H9 (cell line): ENCODE data around the gene FNDC3B. TPM values are rescaled to one million over a fixed set of nuclear protein-coding genes. Genes with fewer than 3 reads are reported as not detected.

ENCODE experiments used
- DNase-seq: peaks from one replicate; pipeline ENCODE4 v3.0.0-alpha.2; 2017
- H2AFZ ChIP-seq: one replicate; pipeline ENCODE4 v1.6.1; 2013; ENCODE audit warnings: mild to moderate bottlenecking, low read length, control low read depth, moderate library complexity
- H2AK5ac ChIP-seq: 2 replicates; pipeline ENCODE4 v1.6.1; 2013; ENCODE audit warnings: low read length, control low read depth, mixed read lengths; ENCODE audit not compliant: insufficient read length
- H2BK120ac ChIP-seq: one replicate; pipeline ENCODE4 v1.6.1; 2013; ENCODE audit warnings: low read depth, mild to moderate bottlenecking, low read length, control low read depth, inconsistent platforms; ENCODE audit not compliant: poor library complexity, severe bottlenecking
- H2BK12ac ChIP-seq: 2 replicates; pipeline ENCODE4 v1.6.1; 2013; ENCODE audit warnings: low read length, control low read depth, mixed read lengths, low read depth; ENCODE audit not compliant: insufficient read length
- H2BK15ac ChIP-seq: 2 replicates; pipeline ENCODE4 v1.6.1; 2013; ENCODE audit warnings: low read depth, low read length, control low read depth
- H2BK20ac ChIP-seq: one replicate; pipeline ENCODE4 v1.6.1; 2013; ENCODE audit warnings: low read depth, mild to moderate bottlenecking, low read length, control low read depth, inconsistent platforms; ENCODE audit not compliant: poor library complexity, severe bottlenecking
- H2BK5ac ChIP-seq: 2 replicates; pipeline ENCODE4 v1.6.1; 2013; ENCODE audit warnings: low read length, control low read depth, mixed read lengths; ENCODE audit not compliant: insufficient read length
- H3K14ac ChIP-seq: 2 replicates; pipeline ENCODE4 v1.6.1; 2013; ENCODE audit warnings: low read length, control low read depth; ENCODE audit not compliant: insufficient read depth
- H3K18ac ChIP-seq: 2 replicates; pipeline ENCODE4 v1.6.1; 2013; ENCODE audit warnings: low read depth, mild to moderate bottlenecking, mixed read lengths, low read length, control low read depth; ENCODE audit not compliant: insufficient read length
- H3K23ac ChIP-seq: 2 replicates; pipeline ENCODE4 v1.6.1; 2013; ENCODE audit warnings: low read length, control low read depth, mixed read lengths, low read depth; ENCODE audit not compliant: insufficient read length
- H3K23me2 ChIP-seq: 2 replicates; pipeline ENCODE4 v1.6.1; 2013; ENCODE audit warnings: low read depth, mild to moderate bottlenecking, mixed read lengths, low read length, control low read depth; ENCODE audit not compliant: insufficient read length, poor library complexity, severe bottlenecking
- H3K27ac ChIP-seq: 2 replicates; pipeline ENCODE4 v1.5.1; 2013; ENCODE audit warnings: low read length, control low read depth, mixed read lengths, low read depth; ENCODE audit not compliant: insufficient read length
- H3K27me3 ChIP-seq: 2 replicates; pipeline ENCODE4 v1.6.1; 2013; ENCODE audit warnings: low read length, control low read depth, inconsistent platforms; ENCODE audit not compliant: insufficient read depth
- H3K4ac ChIP-seq: 2 replicates; pipeline ENCODE4 v1.6.1; 2013; ENCODE audit warnings: low read depth, mild to moderate bottlenecking, control low read depth, inconsistent platforms, low read length, moderate library complexity
- H3K4me1 ChIP-seq: 2 replicates; pipeline ENCODE4 v1.6.1; 2013; ENCODE audit warnings: low read length, control low read depth, inconsistent platforms; ENCODE audit not compliant: insufficient read depth
- H3K4me2 ChIP-seq: 2 replicates; pipeline ENCODE4 v1.6.1; 2013; ENCODE audit warnings: low read length, control low read depth, mixed read lengths; ENCODE audit not compliant: insufficient read length, insufficient read depth
- H3K56ac ChIP-seq: 2 replicates; pipeline ENCODE4 v1.6.1; 2013; ENCODE audit warnings: low read depth, mild to moderate bottlenecking, mixed read lengths, low read length, control low read depth; ENCODE audit not compliant: insufficient read length
- H3K79me1 ChIP-seq: 2 replicates; pipeline ENCODE4 v1.6.1; 2013; ENCODE audit warnings: low read depth, mild to moderate bottlenecking, moderate library complexity, low read length, control low read depth, inconsistent platforms; ENCODE audit not compliant: insufficient read depth, poor library complexity, severe bottlenecking
- H3K79me2 ChIP-seq: 2 replicates; pipeline ENCODE4 v1.6.1; 2013; ENCODE audit warnings: low read length, control low read depth, inconsistent platforms; ENCODE audit not compliant: insufficient read depth
- H3K9ac ChIP-seq: 2 replicates; pipeline ENCODE4 v1.6.1; 2013; ENCODE audit warnings: low read length, control low read depth, mixed read lengths; ENCODE audit not compliant: insufficient read length; ENCODE audit errors: extremely low read depth
- H3K9me3 ChIP-seq: one replicate; pipeline ENCODE4 v1.6.1; 2013; ENCODE audit warnings: low read depth, low read length, inconsistent platforms; ENCODE audit not compliant: control insufficient read depth
- H3T11ph ChIP-seq: one replicate; pipeline ENCODE4 v1.6.1; 2013; ENCODE audit warnings: mild to moderate bottlenecking, low read length, control low read depth, inconsistent platforms
- H4K20me1 ChIP-seq: one replicate; pipeline ENCODE4 v1.6.1; 2013; ENCODE audit not compliant: control insufficient read depth, insufficient read length, insufficient read depth
- H4K5ac ChIP-seq: 2 replicates; pipeline ENCODE4 v1.6.1; 2013; ENCODE audit warnings: low read depth, mild to moderate bottlenecking, mixed read lengths, low read length, control low read depth; ENCODE audit not compliant: insufficient read length
- H4K8ac ChIP-seq: replicated peaks from 2 replicates; pipeline ENCODE4 v1.6.1; 2013; ENCODE audit warnings: low read length, control low read depth, mixed read lengths, low read depth; ENCODE audit not compliant: insufficient read length
- H4K91ac ChIP-seq: 2 replicates; pipeline ENCODE4 v1.6.1; 2013; ENCODE audit warnings: low read depth, mild to moderate bottlenecking, moderate library complexity, mixed read lengths, low read length, control low read depth; ENCODE audit not compliant: insufficient read length
- H3K27ac Mint-ChIP-seq, 3 experiments: 2 replicates in 2 of 3; 3 replicates in 1 of 3; pipeline ENCODE4 v1.8.0; 2020 to 2021; ENCODE audit warnings: mixed read lengths in 3 of 3, mild to moderate bottlenecking in 1 of 3, moderate library complexity in 1 of 3
- H3K27me3 Mint-ChIP-seq: 2 replicates; pipeline ENCODE4 v1.8.0; 2021; ENCODE audit warnings: low read depth, mild to moderate bottlenecking, moderate library complexity, mixed read lengths
- H3K36me3 Mint-ChIP-seq, 3 experiments: 2 replicates in 2 of 3; 3 replicates in 1 of 3; pipeline ENCODE4 v1.8.0; 2020 to 2021; ENCODE audit warnings: low read depth in 3 of 3, mixed read lengths in 3 of 3; ENCODE audit not compliant: insufficient read depth in 1 of 3
- H3K4me1 Mint-ChIP-seq, 2 experiments: 2 replicates each; pipeline ENCODE4 v1.8.0; 2020; ENCODE audit warnings: mixed read lengths in 2 of 2
- H3K4me3 Mint-ChIP-seq, 2 experiments: 2 replicates in 1 of 2; 3 replicates in 1 of 2; pipeline ENCODE4 v1.8.0; 2020 to 2021; ENCODE audit warnings: mild to moderate bottlenecking in 2 of 2, mixed read lengths in 2 of 2, moderate library complexity in 1 of 2
- H3K9me3 Mint-ChIP-seq, 2 experiments: 2 replicates in 1 of 2; 3 replicates in 1 of 2; pipeline ENCODE4 v1.8.0; 2020; ENCODE audit warnings: mild to moderate bottlenecking in 2 of 2, mixed read lengths in 2 of 2, moderate library complexity in 1 of 2
- CTCF ChIP-seq: fragments of 200-600 bp; sonication (generic); conservative IDR thresholded peaks from 3 replicates; pipeline ENCODE4 v1.8.0; 2021; ENCODE audit warnings: antibody characterized with exemption, mild to moderate bottlenecking
- WGBS: extraction: QIAGEN DNeasy Blood & Tissue Kit; methylation state at CpG from one replicate; pipeline ENCODE4 v1.1.7; 2013; ENCODE audit warnings: missing lambda C conversion rate, low lambda C conversion rate, mixed read lengths; ENCODE audit not compliant: insufficient read length; ENCODE audit errors: extremely low coverage; 5-methylcytosine and 5-hydroxymethylcytosine counted together
- total RNA-seq: library from RNA; stranded (reverse); gene quantifications from 2 replicates; pipeline ENCODE4 v1.2.1, GENCODE V29; 2021

The FNDC3B gene
- total RNA-seq, 1 experiment from 2014 or later = 43.8 TPM

- no peak for DNase-seq
- Histone ChIP-seq H4K91ac (no peak overlapping the region), H3K23ac (no peak overlapping the region), H2BK20ac (no peak overlapping the region), H2AK5ac (peak overlapping the region; percentile 96), H2AFZ (no peak overlapping the region), H3K4me2 (peak overlapping the region; percentile 4), H3K9ac (peak overlapping the region; percentile 1), H3K9me3 (no peaks in the 10 kb centered on the region), H3T11ph (no peak overlapping the region), H3K4ac (no peak overlapping the region), H2BK120ac (no peak overlapping the region), H4K5ac (no peak overlapping the region), H3K4me1 (peaks cover 35% of the 10 kb centered on the region), H3K27ac (peak overlapping the region; percentile 62), H3K23me2 (no peaks in the 10 kb centered on the region), H4K8ac (no peak overlapping the region), H2BK5ac (no peak overlapping the region), H3K56ac (no peak overlapping the region), H3K18ac (no peak overlapping the region), H2BK15ac (no peak overlapping the region), H3K79me1 (no peaks in the 10 kb centered on the region), H3K14ac (no peak overlapping the region), H3K79me2 (no peaks in the 10 kb centered on the region), H3K27me3 (no peaks in the 10 kb centered on the region), H4K20me1 (no peaks in the 10 kb centered on the region), H2BK12ac (no peak overlapping the region)
- H3K4me3 Mint-ChIP-seq = peak overlapping the region in 1 of 2 experiments; percentile 10; a peak in 1 of 5 replicates
- TF ChIP-seq CTCF = no peak
- H3K27ac Mint-ChIP-seq = peak overlapping the region; percentile 62 to 93 (median 76)
- H3K4me1 Mint-ChIP-seq = peaks cover 82 to 83% of the 10 kb centered on the region in 2 experiments
- no CpG with 5 or more reads among the region's 2 CpGs for WGBS
- H3K27me3 Mint-ChIP-seq = no peaks in the 10 kb centered on the region
- H3K36me3 Mint-ChIP-seq = peaks cover 8 to 13% (median 12%) of the 10 kb centered on the region in 3 experiments
- no peaks in the 10 kb centered on the region for H3K9me3 Mint-ChIP-seq
Measured at GRCh38 chr3:172137287-172138192, 98.2 kb downstream of the FNDC3B start.
